Measurements from ENCODE around the gene MX1. TPM values are rescaled to one million over a fixed set of nuclear protein-coding genes. Genes with fewer than 3 reads are reported as not detected.

The MX1 gene, protein sequence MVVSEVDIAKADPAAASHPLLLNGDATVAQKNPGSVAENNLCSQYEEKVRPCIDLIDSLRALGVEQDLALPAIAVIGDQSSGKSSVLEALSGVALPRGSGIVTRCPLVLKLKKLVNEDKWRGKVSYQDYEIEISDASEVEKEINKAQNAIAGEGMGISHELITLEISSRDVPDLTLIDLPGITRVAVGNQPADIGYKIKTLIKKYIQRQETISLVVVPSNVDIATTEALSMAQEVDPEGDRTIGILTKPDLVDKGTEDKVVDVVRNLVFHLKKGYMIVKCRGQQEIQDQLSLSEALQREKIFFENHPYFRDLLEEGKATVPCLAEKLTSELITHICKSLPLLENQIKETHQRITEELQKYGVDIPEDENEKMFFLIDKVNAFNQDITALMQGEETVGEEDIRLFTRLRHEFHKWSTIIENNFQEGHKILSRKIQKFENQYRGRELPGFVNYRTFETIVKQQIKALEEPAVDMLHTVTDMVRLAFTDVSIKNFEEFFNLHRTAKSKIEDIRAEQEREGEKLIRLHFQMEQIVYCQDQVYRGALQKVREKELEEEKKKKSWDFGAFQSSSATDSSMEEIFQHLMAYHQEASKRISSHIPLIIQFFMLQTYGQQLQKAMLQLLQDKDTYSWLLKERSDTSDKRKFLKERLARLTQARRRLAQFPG
- total RNA-seq, result 7.2 and 7.9 TPM in 2 replicates

DNA sequence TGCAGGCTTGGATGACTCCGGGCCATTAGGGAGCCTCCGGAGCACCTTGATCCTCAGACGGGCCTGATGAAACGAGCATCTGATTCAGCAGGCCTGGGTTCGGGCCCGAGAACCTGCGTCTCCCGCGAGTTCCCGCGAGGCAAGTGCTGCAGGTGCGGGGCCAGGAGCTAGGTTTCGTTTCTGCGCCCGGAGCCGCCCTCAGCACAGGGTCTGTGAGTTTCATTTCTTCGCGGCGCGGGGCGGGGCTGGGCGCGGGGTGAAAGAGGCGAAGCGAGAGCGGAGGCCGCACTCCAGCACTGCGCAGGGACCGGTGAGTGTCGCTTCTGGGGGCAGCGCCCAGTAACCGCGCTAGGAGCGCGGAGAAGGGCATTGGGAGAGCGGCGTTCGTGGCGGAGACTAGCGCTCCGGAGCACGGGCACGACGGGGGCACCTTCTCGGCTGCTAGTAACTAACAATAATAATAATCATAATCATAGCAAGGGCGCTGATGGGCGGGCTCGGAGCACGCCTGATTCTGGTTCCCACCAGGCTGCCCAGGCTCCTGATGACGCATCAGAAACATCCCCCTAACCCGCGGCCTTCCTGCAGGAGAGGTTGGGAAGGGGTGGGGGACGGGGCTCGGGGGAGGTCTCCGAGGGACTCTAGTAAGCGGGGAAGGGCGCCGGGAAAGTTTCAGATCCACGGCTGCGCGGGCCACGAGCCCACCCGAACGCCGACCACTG is at the start of gene MX1:
TSS of gene MX1 (plus strand) at position 286 of the 722 bp plus-strand sequence. CDS start 5,832 bp downstream, outside the sequence.

GRCh38 chr21:41507521-41508414 is 81.7 kb downstream of the MX1 start, which contains the start of gene TMPRSS2:
Gene TMPRSS2 (minus strand): TSS chr21:41508158. CDS start chr21:41498133, 10,025 bp downstream.

Other genes with a start within 250 kb of the MX1 start
- gene FAM3B, start 109.4 kb upstream of the MX1 start, total RNA-seq, result 0.28 TPM in 1 of 2 replicates, not detected in the other
- gene MX2, start 64.2 kb upstream of the MX1 start, total RNA-seq, result 0.34 and 0.93 TPM in 2 replicates
- gene TMPRSS2, start 81.9 kb downstream of the MX1 start, total RNA-seq, result under 0.01 and 7.5 TPM in 2 replicates

Measured in nasal cavity respiratory epithelium epithelial cell of viscerocranial mucosa (primary cell).